ENCODE results near the gene ZNF598. TPM values are rescaled to one million over a fixed set of nuclear protein-coding genes. Genes with fewer than 3 reads are reported as not detected.

ZNF598 gene
- 10 to 100 TPM; 65.8 to 68.5 TPM for total RNA-seq

GRCh38 chr16:2009791-2010510, at the start of gene ZNF598:
TSS of gene ZNF598 (minus strand) at chr16:2009821.
- H3K27ac ChIP-seq, result peak within 1 kb of the TSS; percentile 79
- H3K36me3 ChIP-seq, result no peaks in the 10 kb centered on the region
- H3K27me3 ChIP-seq (replicated peaks; ENCODE audit: insufficient read depth), result no peaks in the 10 kb centered on the region
- H3K4me1 ChIP-seq (ENCODE audit: control insufficient read depth in 1 of 2, low read depth in 2 of 2), result peaks cover 24 to 40% of the 10 kb centered on the region in 2 donors
- DNase-seq (ENCODE audit: low spot score) (peak; percentile 28), ATAC-seq (ENCODE audit: insufficient number of reproducible peaks, low FRiP score, low read depth) (peak; percentile 90)
- TF ChIP-seq CTCF (IDR thresholded peaks at IDR 0.05), result no peak
- no peaks in the 10 kb centered on the region for H3K9me3 ChIP-seq
- peak within 1 kb of the TSS; percentile 98 for H3K4me3 ChIP-seq

GRCh38 chr16:2058872-2059271, 49.3 kb upstream of the ZNF598 start:
- no peak overlapping the region for H3K27ac ChIP-seq
- DNase-seq (ENCODE audit: low spot score), result no peak
- no peaks in the 10 kb centered on the region for H3K4me1 ChIP-seq (ENCODE audit: control insufficient read depth in 1 of 2, low read depth in 2 of 2)
- peaks cover 38% of the 10 kb centered on the region for H3K36me3 ChIP-seq
- no peaks in the 10 kb centered on the region for H3K9me3 ChIP-seq
- ATAC-seq (ENCODE audit: insufficient number of reproducible peaks, low FRiP score, low read depth), result no peak
- H3K4me3 ChIP-seq, result no peak overlapping the region
- no peaks in the 10 kb centered on the region for H3K27me3 ChIP-seq (replicated peaks; ENCODE audit: insufficient read depth)
- no peak for TF ChIP-seq CTCF (IDR thresholded peaks at IDR 0.05)

- ATAC-seq (ENCODE audit: insufficient number of reproducible peaks, low FRiP score, low read depth) (no peak), DNase-seq (ENCODE audit: low spot score) (no peak)
- H3K36me3 ChIP-seq, result peaks cover 38% of the 10 kb centered on the region
- no peak overlapping the region for H3K4me3 ChIP-seq
- H3K27me3 ChIP-seq (replicated peaks; ENCODE audit: insufficient read depth), result no peaks in the 10 kb centered on the region
- no peaks in the 10 kb centered on the region for H3K9me3 ChIP-seq
- H3K4me1 ChIP-seq (ENCODE audit: control insufficient read depth in 1 of 2, low read depth in 2 of 2), result no peaks in the 10 kb centered on the region
- TF ChIP-seq CTCF (IDR thresholded peaks at IDR 0.05), result no peak
- H3K27ac ChIP-seq, result no peak overlapping the region
Observed at GRCh38 chr16:2058420-2058819, 48.8 kb upstream of the ZNF598 start.

- Histone ChIP-seq H3K36me3 (peaks cover 38% of the 10 kb centered on the region), H3K9me3 (no peaks in the 10 kb centered on the region), H3K27me3 (replicated peaks; ENCODE audit: insufficient read depth) (no peaks in the 10 kb centered on the region), H3K4me3 (no peak overlapping the region), H3K27ac (no peak overlapping the region), H3K4me1 (ENCODE audit: control insufficient read depth in 1 of 2, low read depth in 2 of 2) (no peaks in the 10 kb centered on the region)
- ATAC-seq (ENCODE audit: insufficient number of reproducible peaks, low FRiP score, low read depth) (no peak), DNase-seq (ENCODE audit: low spot score) (no peak)
- TF ChIP-seq CTCF (IDR thresholded peaks at IDR 0.05), result no peak
Observed at GRCh38 chr16:2057438-2057837, 47.8 kb upstream of the ZNF598 start.

GRCh38 chr16:2056681-2057407, 47.2 kb upstream of the ZNF598 start:
- TF ChIP-seq CTCF (IDR thresholded peaks at IDR 0.05), result no peak
- Histone ChIP-seq H3K9me3 (no peaks in the 10 kb centered on the region), H3K4me1 (ENCODE audit: control insufficient read depth in 1 of 2, low read depth in 2 of 2) (no peaks in the 10 kb centered on the region), H3K27me3 (replicated peaks; ENCODE audit: insufficient read depth) (no peaks in the 10 kb centered on the region), H3K36me3 (peaks cover 36% of the 10 kb centered on the region), H3K4me3 (no peak overlapping the region), H3K27ac (no peak overlapping the region)
- ATAC-seq (ENCODE audit: insufficient number of reproducible peaks, low FRiP score, low read depth) (no peak), DNase-seq (ENCODE audit: low spot score) (no peak)
